Esophagus squamous epithelium (tissue), 5 donors: Measurements from ENCODE around the gene PALD1. TPM values are rescaled to one million over a fixed set of nuclear protein-coding genes. Genes with fewer than 3 reads are reported as not detected.

Experiments
- DNase-seq: peaks from one replicate; lab custom pipeline; 2025; lab: John Stamatoyannopoulos, UW
- H3K27ac ChIP-seq, 4 donors: fragments of 200-600 bp; sonication (generic); one replicate each; pipeline ENCODE4 v1.5.1; 2016 to 2019; ENCODE audit warnings: mild to moderate bottlenecking in 1 of 4
- H3K27me3 ChIP-seq, 4 donors: fragments of 200-600 bp; sonication (generic); 1 replicate in 3 of 4; 2 replicates in 1 of 4; pipeline versions ENCODE4 v1.5.1 to v1.6.0; 2017 to 2021; ENCODE audit warnings: antibody characterized with exemption in 1 of 4
- H3K36me3 ChIP-seq, 3 donors: fragments of 200-600 bp; sonication (generic); one replicate each; pipeline ENCODE4 v1.5.1; 2016 to 2019
- H3K4me1 ChIP-seq, 3 donors: fragments of 200-600 bp; sonication (generic); one replicate each; pipeline ENCODE4 v1.5.1; 2017 to 2019
- H3K4me3 ChIP-seq, 4 donors: fragments of 200-600 bp; sonication (generic); 1 replicate in 3 of 4; 2 replicates in 1 of 4; pipeline ENCODE4 v1.5.1; 2016 to 2019; ENCODE audit warnings: mild to moderate bottlenecking in 2 of 4, moderate library complexity in 1 of 4
- H3K9me3 ChIP-seq, 3 donors: fragments of 200-600 bp; sonication (generic); one replicate each; pipeline ENCODE4 v1.5.1; 2016 to 2019
- CTCF ChIP-seq, 6 experiments: fragments of 450-650 bp in 4 of 6; fragments of 200-600 bp in 2 of 6; sonication (generic) in 2 of 6; IDR thresholded peaks; one replicate each; pipeline ENCODE4 v1.5.1; 2016 to 2019; ENCODE audit warnings: antibody characterized with exemption in 6 of 6, mild to moderate bottlenecking in 4 of 6, moderate library complexity in 4 of 6
- POLR2A ChIP-seq, 4 donors: fragments of 450-650 bp; IDR thresholded peaks; one replicate each; pipeline ENCODE4 v1.6.1; 2017; ENCODE audit warnings: antibody characterized with exemption in 4 of 4, mild to moderate bottlenecking in 4 of 4, moderate library complexity in 3 of 4
- WGBS, 2 donors: methylation state at CpG; one replicate each; pipeline ENCODE4 v1.1.5; 2018; 5-methylcytosine and 5-hydroxymethylcytosine counted together
- intact Hi-C: fragments of 100-400 bp; cut with DNase I; formaldehyde crosslinking; loops from one replicate; pipeline ENCODE4 v1.15.0; 2022
- total RNA-seq, 4 donors: library from RNA; depleted of rRNA; stranded (reverse); fragments of >200 nt; gene quantifications; one replicate each; pipeline ENCODE4 v1.1.0, GENCODE V29; 2016
- donor health status: DM: yes; HTN: yes; CAD: no.

The PALD1 gene
- total RNA-seq, 4 donors from 2014 or later, result 2.6 to 11.3 (median 4.5) TPM

GRCh38 chr10:70458329-70459060 lies 20.1 kb upstream of the PALD1 start:
- H3K27ac ChIP-seq, result peak overlapping the region in 3 of 4 donors; percentile 65 to 82 (median 69)
- peak in 1 of 6 experiments; percentile 21 for TF ChIP-seq CTCF (IDR thresholded peaks at IDR 0.05)
- TF ChIP-seq POLR2A (IDR thresholded peaks at IDR 0.05), result no peak
- H3K27me3 ChIP-seq, result peaks cover 0 to 45% (median 0%) of the 10 kb centered on the region in 4 donors
- peak overlapping the region; percentile 1 to 60 (median 34) for H3K4me3 ChIP-seq
- H3K4me1 ChIP-seq, result peaks cover 25 to 47% (median 31%) of the 10 kb centered on the region in 3 donors
- H3K9me3 ChIP-seq, result no peaks in the 10 kb centered on the region
- H3K36me3 ChIP-seq, result no peaks in the 10 kb centered on the region
- intact Hi-C loops, result no loop called here
- WGBS, 2 donors, result 12% methylated on average over 6 of the region's 62 CpGs; no CpG with 5 or more reads in 1 of the 2 donors
- no peak for DNase-seq

GRCh38 chr10:70459061-70459773 lies 19.4 kb upstream of the PALD1 start:
- H3K4me1 ChIP-seq, result peaks cover 25 to 47% (median 32%) of the 10 kb centered on the region in 3 donors
- peak overlapping the region in 3 of 4 donors; percentile 30 to 60 (median 39) for H3K4me3 ChIP-seq
- DNase-seq, result no peak
- peak overlapping the region in 3 of 4 donors; percentile 65 to 82 (median 69) for H3K27ac ChIP-seq
- no peaks in the 10 kb centered on the region for H3K36me3 ChIP-seq
- intact Hi-C loops, result no loop called here
- 30 to 54% methylated on average over 13 of the region's 19 CpGs for WGBS, 2 donors
- peaks cover 0 to 45% (median 0%) of the 10 kb centered on the region in 4 donors for H3K27me3 ChIP-seq
- TF ChIP-seq POLR2A (IDR thresholded peaks at IDR 0.05) (no peak), CTCF (IDR thresholded peaks at IDR 0.05) (no peak)
- no peaks in the 10 kb centered on the region for H3K9me3 ChIP-seq

- Histone ChIP-seq H3K4me1 (peaks cover 25 to 47% (median 32%) of the 10 kb centered on the region in 3 donors), H3K9me3 (no peaks in the 10 kb centered on the region), H3K4me3 (no peak overlapping the region), H3K36me3 (no peaks in the 10 kb centered on the region), H3K27me3 (peaks cover 0 to 45% (median 0%) of the 10 kb centered on the region in 4 donors), H3K27ac (peak overlapping the region in 3 of 4 donors; percentile 65 to 82 (median 69))
- 85 to 86% methylated on average over 28 to 29 of the region's 29 CpGs for WGBS, 2 donors
- intact Hi-C loops, result loop anchor here (5.0 kb wide), 1 partner anchor 77 kb away; no protein-coding TSS in a partner anchor
- no peak for TF ChIP-seq CTCF (IDR thresholded peaks at IDR 0.05)
- no peak for TF ChIP-seq POLR2A (IDR thresholded peaks at IDR 0.05)
- no peak for DNase-seq
These were observed 18.6 kb upstream of the PALD1 start for GRCh38 chr10:70459774-70460490.

- Histone ChIP-seq H3K4me3 (no peak overlapping the region), H3K4me1 (peaks cover 25 to 47% (median 32%) of the 10 kb centered on the region in 3 donors), H3K36me3 (no peaks in the 10 kb centered on the region), H3K9me3 (no peaks in the 10 kb centered on the region), H3K27ac (peak overlapping the region in 2 of 4 donors; percentile 7 to 30), H3K27me3 (peaks cover 0 to 36% (median 0%) of the 10 kb centered on the region in 4 donors)
- 29 to 36% methylated on average over 11 to 13 of the region's 13 CpGs for WGBS, 2 donors
- intact Hi-C loops, result loop anchor here (5.0 kb wide), 1 partner anchor 76 kb away; no protein-coding TSS in a partner anchor
- no peak for DNase-seq
- peak; percentile 70 to 85 (median 78) for TF ChIP-seq CTCF (IDR thresholded peaks at IDR 0.05)
- no peak for TF ChIP-seq POLR2A (IDR thresholded peaks at IDR 0.05)
These were observed 16.9 kb upstream of the PALD1 start for GRCh38 chr10:70461397-70462348.
